Esophagus squamous epithelium (tissue), 4 donors: ENCODE data around the gene CST9.

Source experiments
- CTCF ChIP-seq, 6 experiments: fragments of 450-650 bp in 4 of 6; fragments of 200-600 bp in 2 of 6; sonication (generic) in 2 of 6; IDR thresholded peaks; one replicate each; pipeline ENCODE4 v1.5.1; 2016 to 2019; ENCODE audit warnings: antibody characterized with exemption in 6 of 6, mild to moderate bottlenecking in 4 of 6, moderate library complexity in 4 of 6
- POLR2A ChIP-seq, 4 donors: fragments of 450-650 bp; IDR thresholded peaks; one replicate each; pipeline ENCODE4 v1.6.1; 2017; ENCODE audit warnings: antibody characterized with exemption in 4 of 4, mild to moderate bottlenecking in 4 of 4, moderate library complexity in 3 of 4

- TF ChIP-seq CTCF (IDR thresholded peaks at IDR 0.05) (no peak), POLR2A (IDR thresholded peaks at IDR 0.05) (no peak)
Measured at GRCh38 chr20:23654717-23655116, 49.0 kb upstream of the CST9 start.
